HG02852 (cell line): ENCODE results near the gene FBLIM1.

Source experiments
- ATAC-seq: cut with Tn5 transposase; IDR thresholded peaks from one replicate; pipeline ENCODE4 v1.9.1; 2021; ENCODE audit warnings: mild to moderate bottlenecking, moderate library complexity; ENCODE audit not compliant: unreplicated experiment

Gene FBLIM1

DNA sequence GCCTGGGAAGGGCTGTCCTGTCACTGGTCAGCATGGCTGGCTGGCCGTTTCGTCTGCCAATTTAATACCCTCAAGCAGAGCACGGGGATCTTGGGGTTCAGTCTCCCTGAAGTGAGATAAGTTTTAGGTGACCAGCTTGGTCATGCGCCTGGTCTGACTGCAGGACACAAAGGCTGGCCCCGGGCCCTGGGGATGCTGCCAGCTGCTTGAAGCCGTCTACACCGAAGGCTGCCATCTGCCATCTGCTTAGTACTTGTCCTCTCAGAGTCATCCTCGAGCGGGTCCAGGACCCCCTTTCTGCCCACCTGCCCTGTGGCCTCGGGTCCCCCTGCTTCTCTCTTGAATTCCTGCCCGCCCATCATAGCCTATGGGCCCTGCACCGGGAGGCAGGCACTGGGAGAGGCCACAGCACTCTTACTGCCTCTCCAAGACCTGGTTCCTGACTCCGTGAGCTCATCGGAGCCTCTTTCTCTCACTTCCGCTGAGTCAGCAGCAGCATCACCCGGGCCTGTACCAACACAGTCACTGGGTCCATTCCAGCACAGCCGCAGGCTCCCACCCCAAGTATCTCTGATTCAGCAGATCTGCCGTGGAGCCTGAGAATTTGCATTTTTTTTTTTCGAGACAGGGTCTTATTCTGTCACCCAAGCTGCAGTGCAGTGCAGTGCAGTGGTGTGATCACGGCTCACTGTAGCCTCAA lies 7.0 kb downstream of the FBLIM1 start:
- ATAC-seq: no peak

DNA sequence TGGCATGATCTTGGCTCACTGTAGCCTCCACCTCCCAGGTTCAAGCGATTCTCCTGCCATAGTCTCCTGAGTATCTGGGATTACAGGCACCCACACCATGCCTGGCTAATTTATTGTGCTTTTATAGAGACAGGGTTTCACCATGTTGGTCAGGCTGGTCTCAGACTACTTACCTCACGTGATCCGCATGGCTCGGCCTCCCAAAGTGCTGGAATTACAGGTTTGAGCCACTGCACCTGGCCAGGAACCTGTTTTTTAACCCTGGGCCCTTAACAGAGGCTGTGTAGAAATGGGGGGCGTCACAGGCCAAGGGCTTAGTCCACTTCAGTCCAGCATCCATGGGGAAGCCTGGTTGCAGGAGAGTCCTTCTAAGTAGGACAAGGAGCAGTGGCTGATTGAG lies 9.3 kb downstream of the FBLIM1 start:
- ATAC-seq: no peak

DNA sequence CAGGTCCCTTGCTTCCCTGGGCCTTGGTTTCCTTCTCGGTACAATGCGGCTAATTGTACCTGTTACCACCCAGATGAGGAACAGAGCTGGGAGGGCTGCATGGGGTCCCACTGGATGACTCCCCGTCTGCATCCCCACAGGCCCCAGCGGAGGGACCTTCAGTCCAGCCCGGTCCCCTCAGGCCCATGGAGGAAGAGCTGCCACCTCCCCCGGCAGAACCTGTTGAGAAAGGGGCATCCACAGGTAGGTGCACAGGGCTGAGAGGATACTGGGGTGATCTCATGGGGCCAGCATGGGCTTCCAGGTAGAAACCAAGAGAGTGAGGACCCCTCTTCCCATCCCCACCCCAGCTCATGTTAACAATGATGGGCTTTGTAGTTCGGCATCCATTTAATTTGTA lies 9.8 kb downstream of the FBLIM1 start:
- no peak for ATAC-seq

DNA sequence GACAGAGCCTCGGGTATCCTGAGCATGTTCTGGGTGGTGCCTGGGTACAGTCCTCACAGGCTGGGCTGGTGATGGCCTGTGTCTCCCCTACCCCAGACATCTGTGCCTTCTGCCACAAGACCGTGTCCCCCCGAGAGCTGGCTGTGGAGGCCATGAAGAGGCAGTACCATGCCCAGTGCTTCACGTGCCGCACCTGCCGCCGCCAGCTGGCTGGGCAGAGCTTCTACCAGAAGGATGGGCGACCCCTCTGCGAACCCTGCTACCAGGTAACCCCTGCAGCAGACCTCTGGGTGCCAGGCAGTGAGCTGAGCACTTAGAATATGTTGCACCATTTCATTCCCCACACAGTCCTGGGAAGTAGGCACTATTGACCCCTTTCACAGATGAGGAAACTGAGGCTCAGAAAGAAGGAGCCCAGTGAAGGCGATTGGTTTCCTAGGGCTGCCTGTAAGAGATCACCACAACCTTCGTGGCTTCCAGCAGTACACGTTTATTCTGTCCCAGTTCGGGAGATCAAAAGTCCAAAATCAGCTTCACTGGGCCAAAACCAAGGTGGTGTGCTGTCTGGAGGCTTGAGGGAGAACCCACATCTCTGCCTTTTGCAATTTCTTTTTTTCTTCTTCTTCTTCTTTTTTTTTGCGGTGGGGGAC lies 11.8 kb downstream of the FBLIM1 start:
- no peak for ATAC-seq

DNA sequence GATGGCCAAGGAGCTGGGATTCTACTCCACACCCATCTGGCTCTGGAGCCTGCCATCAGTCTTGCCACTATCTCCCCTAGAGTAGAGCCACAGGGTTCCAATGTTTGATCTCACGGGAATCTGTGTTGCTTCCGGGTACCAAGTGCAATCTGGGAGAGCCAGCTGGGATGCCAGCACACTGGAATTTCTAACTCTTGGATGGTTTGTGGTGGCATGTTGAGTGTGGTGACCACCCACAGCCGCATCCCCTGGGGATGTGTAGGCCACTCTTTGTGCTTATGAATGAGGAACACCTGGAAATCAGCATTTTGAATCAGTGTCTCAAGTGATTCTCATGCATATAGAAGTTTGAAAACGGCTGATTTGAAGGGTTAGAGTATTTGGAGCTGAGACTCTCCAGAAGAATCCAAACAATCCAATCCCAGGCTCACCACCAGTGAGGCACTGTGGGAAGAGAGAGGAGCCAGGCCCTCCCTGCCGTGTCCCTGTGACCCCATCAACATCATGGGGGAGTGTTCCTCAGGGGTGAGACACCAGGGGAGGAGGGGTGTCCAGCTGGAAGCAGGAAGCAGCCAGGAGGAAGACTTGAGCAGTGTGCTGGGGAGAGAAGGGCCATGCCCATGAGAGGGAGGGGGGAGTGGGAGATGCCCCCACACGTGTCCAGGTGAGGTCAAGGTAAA lies 13.4 kb downstream of the FBLIM1 start:
- no peak for ATAC-seq

DNA sequence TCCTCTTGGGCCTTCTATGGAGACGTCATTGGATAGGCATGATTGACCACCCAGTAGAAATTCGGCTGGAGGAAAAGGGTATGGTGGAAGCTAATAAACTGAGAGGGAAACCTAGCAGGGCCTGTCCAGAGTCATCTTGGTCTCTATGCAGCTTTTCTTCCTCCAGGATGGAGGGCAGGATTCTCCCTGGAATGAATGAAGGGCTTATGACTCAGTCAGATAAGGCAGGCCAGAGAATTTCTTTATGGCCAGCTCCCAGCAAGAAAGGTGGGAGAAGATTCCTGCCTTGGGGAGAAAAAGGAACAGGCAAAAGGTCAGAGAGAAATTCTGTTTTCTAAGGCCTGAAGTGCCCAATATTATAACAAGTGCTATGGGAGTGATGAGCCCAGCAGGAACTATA lies 17.1 kb downstream of the FBLIM1 start:
- no peak for ATAC-seq

DNA sequence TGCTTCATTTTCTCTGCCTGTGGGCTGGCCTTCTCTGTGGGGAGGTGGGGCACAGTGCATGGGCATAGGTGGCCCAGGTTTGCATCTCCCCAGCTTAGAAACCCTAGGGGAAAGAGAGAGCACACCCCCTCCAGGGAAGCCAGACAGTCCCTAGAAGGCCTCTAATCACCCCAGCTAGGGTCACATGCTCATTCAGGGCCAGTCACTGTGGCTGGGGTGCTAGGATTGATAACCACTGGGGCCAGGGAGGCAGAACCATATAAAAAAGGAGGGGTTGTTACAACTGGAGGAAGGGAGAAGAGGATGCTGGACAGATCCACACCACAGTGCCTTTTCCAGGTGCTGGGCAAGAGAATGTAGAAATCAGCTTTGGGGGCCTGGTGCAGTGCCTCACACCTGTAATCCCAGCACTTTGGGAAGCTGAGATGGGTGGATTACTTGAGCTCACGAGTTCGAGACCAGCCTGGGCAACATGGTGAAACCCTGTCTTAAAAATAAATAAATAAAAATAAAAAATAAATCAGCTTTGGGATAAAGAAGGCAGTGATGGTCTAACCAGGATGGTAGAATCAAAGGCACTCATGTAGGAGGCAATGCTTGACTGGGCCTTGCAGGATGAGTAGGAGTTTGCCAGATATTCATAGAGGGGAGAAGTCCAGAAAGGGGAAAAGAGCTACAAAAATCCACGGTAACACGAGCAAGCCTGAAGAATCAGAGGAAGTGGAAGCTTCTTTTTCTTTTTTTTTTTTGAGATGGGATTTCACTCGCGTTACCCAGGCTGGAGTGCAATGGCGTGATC lies 19.5 kb downstream of the FBLIM1 start:
- ATAC-seq: no peak

DNA sequence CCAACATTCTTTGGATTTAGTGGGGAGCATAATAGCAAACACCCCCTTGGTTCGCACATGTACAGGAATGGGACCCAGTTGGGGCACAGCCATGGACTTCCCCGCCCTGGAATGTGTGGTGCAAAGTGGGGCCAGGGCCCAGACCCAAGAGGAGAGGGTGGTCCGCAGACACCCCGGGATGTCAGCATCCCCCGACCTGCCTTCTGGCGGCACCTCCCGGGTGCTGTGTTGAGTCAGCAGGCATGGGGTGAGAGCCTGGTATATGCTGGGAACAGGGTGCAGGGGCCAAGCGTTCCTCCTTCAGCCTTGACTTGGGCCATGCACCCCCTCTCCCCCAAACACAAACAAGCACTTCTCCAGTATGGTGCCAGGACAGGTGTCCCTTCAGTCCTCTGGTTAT lies 27.1 kb downstream of the FBLIM1 start:
- no peak for ATAC-seq

DNA sequence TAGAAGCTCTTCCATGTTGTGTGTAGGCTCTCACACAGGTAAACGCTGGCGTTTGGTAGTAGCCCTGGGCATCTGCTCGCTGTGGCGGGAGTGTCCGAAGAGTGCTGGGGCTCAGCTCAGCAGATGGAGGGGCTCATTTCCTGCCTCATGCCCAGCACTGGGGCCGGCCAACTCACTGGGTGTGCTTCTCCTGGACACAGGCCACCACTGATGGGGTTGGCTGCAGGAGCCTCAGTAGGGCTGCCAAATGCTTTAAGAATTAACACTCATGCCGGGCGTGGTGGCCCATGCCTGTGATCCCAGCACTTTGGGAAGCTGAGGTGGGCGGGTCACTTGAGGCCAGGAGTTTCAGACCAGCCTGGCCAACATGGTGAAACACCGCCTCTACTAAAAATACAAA lies 28.0 kb downstream of the FBLIM1 start:
- ATAC-seq: no peak

DNA sequence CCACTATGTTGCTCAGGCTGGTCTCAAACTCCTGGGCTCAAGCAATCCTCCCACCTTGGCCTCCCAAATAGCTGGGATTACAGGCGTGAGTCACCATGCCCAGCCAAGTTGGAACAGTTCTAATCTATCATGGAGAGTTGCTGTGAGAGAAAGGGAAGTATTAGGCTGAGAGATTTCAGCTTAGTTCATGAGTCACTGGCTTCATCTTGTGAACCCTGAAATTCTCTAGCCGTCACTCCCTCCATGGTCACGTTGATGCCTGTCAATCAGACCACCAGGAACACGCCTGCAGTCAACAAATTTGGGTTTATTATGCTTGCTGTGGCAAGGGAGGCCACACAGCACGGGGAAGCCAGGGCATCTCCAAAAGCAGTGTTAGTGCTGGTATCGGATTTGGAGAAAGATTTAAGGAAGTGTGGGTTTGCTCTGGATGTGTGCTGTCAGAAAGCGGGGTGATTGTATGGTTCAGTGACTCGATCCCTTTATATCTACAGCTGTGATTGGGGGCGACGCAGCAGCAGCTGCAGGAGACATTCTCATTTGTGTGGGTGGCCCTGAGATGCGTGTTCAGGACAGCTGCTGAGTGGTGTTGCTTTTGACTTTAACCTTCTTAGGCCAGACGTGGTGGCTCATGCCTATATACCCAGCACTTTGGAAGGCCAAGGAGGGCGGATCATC lies 30.2 kb downstream of the FBLIM1 start:
- no peak for ATAC-seq

DNA sequence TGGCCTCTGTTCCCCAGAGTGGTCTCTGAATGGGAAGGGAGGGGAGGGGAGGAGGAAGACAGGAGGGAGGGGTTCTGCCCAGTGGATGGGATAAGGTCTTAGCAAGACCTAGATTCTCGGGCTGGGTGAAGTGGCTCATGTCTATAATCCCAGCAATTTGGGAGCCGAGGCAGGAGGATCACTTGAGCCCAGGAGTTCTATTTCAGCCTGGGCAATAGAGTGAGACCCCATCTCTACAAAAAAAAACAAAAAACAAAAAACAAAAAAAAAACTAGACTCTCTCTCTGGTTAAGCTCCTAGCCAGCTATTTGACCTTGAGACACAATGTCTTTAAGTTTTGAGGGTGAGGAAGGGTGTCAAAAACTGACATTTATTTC lies 37.5 kb downstream of the FBLIM1 start:
- no peak for ATAC-seq

DNA sequence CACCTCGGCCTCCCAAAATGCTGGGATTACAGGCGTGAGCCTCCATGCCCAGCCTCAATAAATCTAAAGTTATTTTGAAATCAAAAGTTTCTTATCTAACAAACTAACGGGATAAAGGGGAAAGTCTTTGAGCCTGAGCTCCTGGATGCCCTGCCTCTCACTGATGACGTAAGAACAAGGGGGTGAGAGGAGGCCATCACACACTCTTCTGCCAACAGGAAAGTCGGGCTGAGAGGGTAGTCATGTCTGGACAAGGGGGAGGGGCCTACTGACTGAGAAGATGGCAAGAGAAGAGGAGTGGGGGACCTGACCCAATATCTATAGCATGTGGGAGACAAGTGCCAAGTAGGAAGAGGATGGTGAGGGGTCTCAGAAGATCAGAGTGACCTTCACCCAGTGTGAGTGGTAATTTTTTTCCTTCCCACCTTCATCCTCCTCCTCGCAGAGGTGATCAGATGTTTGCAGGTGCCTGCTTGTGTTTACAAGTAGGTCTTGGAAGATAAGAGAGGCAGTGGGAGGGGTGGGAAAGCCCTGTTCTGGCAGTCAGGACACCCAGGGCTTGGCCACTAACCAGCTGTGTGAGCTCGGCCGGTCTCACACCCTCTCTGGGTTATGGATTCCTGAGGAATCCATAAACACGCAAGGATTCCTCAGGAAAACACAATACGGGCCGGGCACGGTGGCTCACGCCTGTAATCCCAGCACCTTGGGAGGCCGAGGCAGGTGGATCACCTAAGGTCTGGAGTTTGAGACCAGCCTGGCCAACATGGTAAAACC lies 39.2 kb downstream of the FBLIM1 start:
- ATAC-seq: no peak

DNA sequence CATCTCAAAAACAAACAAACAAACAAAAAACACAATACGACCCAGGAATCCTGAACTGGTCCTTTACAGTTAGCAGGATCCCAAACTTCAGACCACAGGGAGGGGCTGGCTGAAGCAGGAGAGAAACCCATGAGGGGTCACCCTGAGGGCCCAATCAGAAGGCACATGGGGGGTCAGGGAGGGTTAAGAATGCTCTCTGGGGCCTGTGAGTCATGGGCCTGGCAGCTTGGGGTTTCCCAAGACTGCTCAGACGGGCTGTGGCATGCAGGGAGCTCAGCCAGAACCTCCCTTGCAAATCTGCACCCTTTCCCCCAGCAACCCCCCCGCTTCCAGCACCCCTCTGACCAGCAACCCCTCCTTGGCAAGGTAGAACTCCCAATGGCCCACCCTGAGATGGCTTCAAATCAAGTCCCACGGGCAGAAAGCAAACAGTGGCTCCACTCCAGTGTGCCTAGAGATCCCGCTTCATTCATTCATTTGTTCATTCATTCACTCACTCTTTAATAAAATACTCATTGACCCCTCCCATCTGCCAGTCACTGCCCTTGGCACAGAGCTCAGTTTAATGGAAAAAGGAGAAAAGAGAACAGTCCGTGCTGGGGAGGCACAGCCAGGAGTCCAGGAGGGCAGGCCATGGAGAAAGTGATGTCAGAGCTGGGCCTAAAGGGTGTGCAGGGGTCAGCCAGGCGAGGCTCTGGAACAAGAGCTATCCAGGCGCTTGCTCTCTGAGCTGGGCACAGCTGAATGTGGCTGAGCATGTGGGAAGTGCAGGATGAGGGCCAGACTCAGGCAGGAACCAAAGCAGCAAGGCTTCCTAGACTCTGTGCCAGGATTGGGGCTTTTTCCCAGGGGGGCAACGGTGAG lies 40.6 kb downstream of the FBLIM1 start:
- ATAC-seq: no peak

DNA sequence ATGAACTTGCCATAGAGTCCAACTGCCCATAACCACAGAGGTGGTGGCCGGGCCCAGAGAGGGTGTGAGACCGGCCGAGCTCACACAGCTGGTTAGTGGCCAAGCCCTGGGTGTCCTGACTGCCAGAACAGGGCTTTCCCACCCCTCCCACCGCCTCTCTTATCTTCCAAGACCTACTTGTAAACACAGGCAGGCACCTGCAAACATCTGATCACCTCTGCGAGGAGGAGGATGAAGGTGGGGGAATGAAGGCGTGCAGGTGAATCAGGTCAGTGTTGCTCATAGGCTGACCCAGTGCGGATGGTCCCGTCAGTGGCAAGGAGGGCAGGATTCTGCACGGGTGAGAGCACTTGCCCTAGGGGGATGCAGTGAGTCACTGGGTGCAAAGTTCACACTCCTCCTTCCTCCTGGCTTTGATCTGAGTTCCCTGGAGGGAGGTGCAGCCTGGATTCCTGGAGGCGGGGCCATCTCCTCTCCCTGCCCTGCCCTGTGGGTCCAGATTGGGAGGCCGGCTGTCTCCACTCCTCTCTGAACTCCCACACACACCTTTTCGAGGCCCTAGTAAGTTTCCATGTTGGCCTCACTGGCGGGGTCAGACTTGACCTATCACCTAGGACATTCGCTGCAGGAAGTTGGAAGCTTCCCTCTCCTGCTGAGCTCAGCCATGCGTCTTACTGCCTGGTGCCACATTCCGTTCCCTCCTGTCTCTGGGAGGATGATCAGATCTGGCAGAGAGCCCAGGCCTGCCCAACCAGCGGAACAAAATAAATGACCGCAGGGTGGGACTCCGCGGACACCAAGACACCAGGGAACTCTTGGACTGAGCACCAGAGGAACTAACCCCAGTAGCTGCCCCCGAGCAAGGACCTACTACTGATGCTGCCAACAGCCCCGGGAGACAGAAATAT lies 41.6 kb downstream of the FBLIM1 start:
- ATAC-seq: no peak

DNA sequence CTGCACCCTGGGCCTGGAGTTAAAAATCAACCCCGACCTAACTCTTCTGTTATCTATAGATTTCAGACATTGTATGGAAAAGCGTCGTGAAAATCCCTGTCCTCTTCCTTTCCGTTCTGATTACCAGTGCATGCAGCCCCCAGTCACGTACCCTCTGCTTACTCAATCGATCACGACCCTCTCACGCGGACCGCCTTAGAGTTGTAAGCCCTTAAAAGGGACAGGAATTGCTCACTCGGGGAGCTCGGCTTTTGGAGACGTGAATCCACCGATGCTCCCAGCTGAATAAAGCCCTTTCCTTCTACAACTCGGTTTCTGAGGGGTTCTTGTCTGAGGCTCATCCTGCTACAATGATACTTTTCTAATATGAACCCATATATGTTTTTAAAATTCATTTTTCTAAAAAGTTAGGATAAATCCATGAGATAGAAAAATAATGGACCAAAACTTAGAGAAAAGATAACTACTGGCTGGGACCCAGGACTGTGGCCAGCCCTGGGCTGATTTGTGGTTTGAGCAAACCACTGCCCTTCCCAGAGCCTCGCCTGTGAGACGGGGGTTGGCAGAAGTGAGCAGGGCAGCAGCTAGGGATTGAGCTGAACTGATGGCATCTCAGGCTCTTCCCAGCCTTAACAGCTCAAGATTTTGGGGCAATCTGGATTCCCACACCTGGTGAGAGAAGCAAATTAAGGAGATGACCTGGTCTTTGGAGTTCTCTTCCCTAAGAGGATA lies 43.8 kb downstream of the FBLIM1 start:
- ATAC-seq: no peak

DNA sequence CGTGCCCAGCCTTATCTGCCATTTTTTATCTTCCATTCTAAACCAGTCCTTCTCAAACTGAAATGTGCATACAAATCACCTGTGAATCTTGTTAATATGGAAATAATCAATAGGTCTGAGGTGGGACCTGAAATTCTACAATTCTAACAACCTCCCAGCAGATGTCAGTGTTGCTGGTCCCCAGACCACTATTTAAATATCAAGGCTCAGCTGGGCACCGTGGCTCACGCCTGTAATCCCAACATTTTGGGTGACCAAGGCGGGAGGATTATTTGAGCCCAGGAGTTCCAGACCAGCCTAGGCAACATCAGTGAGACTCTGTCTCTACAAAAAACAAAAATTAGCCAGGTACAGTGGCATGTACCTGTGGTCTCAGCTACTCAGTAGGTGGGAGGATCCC lies 44.8 kb downstream of the FBLIM1 start:
- ATAC-seq: no peak

DNA sequence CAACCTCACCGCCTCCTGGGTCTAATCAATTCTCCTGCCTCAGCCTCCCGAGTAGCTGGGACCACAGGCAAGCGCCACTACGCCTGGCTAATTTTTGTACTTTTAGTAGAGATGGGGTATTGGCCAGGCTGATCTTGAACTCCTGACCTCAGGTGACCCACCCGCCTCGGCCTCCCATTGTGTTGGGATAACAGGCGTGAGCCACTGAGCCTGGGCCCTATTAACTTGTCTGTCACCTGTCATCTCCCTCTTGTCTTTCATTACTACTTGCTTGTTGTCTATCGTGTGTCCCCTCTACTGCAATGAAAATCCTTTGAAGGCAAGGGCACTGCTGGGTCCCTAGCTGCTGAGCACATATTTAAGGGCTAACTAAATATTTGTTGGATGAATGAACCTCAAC lies 45.5 kb downstream of the FBLIM1 start:
- no peak for ATAC-seq

DNA sequence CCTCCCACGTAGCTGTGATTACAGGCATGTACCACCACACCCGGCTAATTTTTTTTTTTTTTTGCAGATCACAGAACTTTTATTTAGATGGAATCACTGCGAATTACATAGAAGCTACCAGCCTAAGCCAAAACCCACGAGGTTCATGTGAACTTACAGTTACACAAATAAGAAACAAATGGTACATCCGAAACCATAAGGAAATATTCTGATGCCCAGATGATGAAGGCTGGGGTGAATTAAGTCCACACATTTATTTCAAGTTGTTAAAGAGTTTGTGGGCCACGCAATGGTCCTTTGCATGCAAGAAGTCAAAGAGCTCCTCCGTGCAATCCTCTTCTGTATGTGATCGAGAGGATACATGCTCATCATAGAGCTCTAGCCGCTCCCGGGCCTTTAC lies 48.5 kb downstream of the FBLIM1 start:
- ATAC-seq: no peak
